IPS-NIHi7 (cell line): ENCODE measurements around the gene KHK.
A peak's percentile ranks its signal among the peaks of the same experiment; 100 is the strongest.

Experiments used
- DNase-seq: peaks from one replicate; pipeline ENCODE4 v3.0.0; 2012; ENCODE audit warnings: mixed read lengths; ENCODE audit errors: extremely low spot score

KHK gene

DNA sequence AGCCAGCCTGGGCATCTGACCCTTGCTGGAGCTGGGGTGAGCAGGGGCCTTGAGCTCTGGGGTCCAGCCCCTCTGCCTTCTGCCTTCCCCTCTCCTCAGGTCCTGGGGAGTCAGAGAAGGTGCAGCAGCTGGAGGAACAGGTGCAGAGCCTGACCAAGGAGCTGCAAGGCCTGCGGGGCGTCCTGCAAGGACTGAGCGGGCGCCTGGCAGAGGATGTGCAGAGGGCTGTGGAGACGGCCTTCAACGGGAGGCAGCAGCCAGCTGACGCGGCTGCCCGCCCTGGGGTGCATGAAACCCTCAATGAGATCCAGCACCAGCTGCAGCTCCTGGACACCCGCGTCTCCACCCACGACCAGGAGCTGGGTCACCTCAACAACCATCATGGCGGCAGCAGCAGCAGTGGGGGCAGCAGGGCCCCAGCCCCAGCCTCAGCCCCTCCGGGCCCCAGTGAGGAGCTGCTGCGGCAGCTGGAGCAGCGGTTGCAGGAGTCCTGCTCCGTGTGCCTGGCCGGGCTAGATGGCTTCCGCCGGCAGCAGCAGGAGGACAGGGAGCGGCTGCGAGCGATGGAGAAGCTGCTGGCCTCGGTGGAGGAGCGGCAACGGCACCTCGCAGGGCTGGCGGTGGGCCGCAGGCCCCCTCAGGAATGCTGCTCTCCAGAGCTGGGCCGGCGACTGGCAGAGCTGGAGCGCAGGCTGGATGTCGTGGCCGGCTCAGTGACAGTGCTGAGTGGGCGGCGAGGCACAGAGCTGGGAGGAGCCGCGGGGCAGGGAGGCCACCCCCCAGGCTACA, 4.4 kb upstream of the KHK start:
- no peak for DNase-seq

DNA sequence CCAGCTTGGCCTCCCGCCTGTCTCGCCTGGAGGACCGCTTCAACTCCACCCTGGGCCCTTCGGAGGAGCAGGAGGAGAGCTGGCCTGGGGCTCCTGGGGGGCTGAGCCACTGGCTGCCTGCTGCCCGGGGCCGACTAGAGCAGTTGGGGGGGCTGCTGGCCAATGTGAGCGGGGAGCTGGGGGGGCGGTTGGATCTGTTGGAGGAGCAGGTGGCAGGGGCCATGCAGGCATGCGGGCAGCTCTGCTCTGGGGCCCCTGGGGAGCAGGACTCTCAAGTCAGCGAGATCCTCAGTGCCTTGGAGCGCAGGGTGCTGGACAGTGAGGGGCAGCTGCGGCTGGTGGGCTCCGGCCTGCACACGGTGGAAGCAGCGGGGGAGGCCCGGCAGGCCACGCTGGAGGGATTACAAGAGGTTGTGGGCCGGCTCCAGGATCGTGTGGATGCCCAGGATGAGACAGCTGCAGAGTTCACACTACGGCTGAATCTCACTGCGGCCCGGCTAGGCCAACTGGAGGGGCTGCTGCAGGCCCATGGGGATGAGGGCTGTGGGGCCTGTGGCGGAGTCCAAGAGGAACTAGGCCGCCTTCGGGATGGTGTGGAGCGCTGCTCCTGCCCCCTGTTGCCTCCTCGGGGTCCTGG, 3.7 kb upstream of the KHK start:
- DNase-seq: no peak

- no peak for DNase-seq
These were observed 2.9 kb upstream of the KHK start for GRCh38 chr2:27083410-27084296.

GRCh38 chr2:27084297-27085061, 2.1 kb upstream of the KHK start:
- DNase-seq: no peak

DNA sequence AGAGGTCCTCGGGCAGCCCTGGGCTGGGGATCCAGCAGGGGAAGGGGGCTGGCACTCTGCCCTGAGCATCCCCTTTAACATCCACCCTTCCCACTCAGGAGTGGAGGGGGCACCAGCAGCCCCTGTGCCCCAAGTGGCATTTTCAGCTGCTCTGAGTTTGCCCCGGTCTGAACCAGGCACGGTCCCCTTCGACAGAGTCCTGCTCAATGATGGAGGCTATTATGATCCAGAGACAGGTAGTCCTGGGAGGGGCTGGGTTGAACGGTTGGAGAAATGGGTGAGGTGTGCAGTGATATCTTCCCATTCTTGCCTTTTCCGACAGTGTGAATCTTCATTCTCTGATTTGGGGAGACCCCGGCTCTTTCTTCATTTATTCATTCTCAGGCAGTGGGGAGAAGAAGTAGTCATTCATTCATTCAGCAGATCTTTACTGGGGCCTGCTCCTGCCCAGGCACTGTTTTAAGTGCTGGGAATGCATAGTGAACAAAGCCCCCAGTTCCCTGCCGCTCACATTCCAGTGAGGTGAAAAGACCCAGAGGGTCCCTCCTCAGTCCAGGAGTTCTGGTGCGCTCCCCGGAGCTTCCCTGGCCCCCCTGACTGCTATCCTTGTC, 1.4 kb upstream of the KHK start:
- no peak for DNase-seq

DNA sequence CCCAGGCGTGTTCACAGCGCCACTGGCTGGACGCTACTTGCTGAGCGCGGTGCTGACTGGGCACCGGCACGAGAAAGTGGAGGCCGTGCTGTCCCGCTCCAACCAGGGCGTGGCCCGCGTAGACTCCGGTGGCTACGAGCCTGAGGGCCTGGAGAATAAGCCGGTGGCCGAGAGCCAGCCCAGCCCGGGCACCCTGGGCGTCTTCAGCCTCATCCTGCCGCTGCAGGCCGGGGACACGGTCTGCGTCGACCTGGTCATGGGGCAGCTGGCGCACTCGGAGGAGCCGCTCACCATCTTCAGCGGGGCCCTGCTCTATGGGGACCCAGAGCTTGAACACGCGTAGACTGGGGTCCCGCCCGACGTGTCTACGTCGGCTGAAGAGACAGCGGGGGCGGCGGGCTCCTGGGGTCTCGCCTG, 891 bp upstream of the KHK start:
- peak; percentile 55 for DNase-seq

- DNase-seq: peak; percentile 97
These were observed 365 bp upstream of the KHK start for GRCh38 chr2:27086090-27086723.

GRCh38 chr2:27087823-27088410, 1.3 kb downstream of the KHK start:
- no peak for DNase-seq

DNA sequence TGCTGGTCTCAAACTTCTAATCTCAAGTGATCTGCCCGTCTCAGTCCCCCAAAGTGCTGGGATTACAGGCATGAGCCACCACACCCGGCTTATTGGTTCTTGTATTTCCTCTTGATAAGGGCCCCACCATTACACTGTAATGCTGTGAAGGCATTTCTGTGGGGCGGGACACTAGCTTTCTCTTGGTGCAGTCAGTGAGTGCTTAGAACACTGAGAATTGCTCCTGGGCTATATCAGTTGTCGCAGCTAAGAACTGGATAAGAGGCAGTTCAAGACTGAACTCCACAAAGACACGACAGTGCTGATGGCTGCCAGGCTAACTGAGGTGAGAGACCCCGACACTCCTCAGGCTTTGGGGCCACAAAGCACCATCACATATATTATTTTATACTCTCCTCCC, 2.1 kb downstream of the KHK start:
- DNase-seq: no peak

DNA sequence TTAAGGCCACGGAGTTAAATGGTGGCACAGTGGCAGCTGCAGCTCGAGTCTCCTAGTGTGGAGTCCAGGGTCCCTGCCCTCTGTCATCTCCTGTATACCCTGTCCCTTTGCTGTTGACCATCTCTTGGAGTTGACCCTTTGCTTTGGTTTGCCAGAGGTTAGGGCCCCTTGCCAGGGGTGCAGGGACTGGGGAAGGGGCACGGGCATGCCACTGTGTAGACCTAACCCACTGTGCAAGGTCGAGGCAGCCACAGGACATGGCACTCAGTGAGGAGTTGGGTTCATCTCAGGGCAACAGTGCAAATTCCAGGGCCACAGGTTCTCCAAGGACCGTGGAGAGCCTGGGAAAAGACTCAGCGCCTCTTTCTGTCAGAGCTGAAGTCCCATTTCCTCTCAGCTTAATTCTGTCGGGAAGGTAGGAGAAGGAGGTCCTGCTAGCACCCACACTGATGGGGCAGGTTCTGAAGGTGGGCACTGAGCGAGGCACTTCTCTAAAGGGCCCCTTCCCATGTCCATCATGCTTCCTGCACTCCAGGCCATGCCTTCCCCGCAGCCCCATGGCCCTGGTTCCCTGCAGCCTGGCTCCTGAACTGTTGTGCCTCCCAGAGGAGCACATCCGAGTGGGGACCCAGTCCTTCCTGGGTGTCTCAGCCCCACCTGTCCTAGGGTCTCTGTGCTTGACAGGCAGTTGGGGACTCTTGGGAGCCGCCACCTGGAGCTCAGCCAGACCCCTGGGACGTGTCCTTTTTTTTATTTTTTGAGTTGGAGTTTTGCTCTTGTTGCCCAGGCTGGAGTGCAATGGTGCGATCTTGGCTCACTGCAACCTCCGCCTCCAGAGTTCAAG, 2.8 kb downstream of the KHK start:
- no peak for DNase-seq

DNA sequence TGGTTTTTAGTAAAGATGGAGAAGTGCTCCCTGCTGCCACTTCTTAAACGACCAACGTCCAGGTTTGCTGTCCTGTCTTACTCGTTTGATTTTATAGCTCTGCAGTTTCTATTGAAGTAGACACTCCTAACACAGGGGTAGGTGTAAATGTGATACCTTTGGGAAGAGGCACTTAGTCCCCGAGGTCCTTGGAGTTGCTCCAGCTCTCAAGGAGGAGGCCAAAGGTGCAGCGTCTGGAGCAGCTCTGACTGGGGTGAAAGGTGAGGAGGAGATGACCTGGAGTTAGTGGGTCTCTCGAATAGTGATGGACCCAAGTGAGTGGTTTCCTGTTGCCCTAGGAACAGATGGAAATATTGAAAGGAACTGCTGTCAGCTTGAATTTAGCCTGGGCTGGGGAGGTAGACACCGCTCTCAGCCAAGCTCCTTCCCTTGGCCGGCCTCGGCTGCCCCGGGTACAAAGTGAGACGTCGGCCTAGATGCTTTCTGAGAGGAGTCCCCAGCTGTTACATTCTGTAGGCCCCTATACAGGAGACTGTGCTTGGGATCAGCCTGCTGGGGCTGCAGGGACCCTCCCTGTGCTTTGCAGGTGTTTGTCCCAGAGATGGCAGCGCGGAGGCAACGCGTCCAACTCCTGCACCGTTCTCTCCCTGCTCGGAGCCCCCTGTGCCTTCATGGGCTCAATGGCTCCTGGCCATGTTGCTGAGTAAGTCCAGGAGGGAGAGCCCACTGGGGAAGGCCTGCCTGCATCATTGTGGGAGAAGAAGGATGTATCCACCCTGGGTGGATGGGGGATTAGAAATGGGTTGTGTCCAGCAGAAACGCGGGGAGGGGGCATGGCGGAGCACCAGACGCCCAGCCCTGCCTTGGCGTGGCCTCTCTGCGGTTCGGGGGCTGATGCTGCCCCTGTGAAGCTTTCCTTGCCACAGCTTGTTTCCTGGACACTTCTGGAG, 5.4 kb downstream of the KHK start:
- no peak for DNase-seq

DNA sequence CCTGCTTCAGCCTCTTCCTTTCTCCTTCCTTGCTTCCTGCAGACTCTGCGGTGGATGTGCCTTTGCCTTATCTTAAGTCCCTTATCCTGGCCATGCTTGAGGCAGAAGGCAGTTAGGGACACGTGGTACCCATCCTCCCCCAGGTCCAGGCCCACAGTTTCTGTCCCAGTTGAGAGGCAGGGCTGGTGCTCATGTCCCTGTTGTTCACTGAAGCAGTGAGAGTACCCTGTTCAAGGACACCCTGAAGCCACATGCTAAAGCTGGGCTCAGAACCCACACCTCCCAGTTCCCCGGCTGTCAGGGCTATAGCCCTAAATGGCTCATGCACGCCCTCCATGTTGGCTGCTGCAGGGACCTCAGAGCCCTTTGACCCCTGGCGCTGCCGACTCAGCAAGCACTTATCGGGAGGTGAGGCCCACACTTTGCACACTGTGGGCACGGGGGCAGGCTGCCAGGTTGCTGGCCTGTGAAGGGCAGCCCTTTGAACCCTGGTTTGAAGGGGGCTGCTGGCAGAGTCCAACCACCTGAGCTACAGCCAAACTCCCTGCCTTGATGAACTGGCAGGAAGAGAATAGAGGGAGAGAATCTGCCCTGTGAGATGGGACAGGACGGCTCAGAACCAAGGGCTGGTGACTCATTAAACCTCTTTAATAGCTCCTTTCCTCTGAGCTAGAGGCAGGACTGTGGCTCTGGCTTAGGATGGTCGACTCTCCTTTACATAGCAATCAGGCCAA, 6.3 kb downstream of the KHK start:
- DNase-seq: no peak

DNA sequence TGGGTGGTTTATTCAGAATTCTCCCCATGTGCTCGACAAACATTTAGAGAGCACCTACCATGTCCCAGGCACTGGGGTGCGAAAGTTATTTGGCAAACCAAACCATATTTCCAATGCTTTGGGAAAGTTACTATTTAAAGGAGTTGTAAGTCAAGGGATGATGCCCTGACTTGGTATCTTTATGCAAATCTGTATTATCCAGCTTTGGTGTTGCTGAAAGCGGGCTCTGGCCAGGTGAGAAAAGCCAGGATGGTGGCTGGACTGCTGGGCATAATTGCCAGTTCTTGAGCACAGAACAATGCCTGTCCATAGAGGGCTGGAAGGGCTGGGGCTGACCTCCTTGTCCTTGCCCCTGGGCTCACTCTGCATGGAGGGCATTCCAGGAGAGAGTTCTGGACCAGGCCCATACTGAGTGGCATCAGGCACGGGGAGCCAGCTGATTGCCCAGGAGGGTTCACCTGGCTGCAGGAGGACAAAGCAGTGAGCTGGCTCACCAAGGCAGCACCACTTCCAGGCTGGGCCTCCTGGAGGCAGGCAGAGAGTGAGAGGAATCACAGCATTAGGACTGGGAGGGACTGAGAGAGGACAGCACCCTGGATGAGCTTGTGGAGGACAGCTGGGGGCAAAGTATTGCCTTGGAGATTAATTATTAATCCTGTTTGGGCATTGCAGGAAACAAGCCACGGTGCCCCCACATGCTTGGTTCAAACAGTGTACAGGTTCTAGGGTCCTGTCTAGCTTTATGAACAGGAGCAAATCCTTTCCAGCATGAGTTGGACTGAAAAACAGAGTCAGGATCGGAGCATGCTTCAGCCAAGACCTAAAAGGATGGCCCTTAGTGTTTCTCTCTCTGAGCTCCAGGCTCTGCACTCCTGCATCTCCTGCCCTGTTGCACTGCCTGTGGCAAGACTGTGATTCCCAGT, 7.1 kb downstream of the KHK start:
- DNase-seq: no peak

DNA sequence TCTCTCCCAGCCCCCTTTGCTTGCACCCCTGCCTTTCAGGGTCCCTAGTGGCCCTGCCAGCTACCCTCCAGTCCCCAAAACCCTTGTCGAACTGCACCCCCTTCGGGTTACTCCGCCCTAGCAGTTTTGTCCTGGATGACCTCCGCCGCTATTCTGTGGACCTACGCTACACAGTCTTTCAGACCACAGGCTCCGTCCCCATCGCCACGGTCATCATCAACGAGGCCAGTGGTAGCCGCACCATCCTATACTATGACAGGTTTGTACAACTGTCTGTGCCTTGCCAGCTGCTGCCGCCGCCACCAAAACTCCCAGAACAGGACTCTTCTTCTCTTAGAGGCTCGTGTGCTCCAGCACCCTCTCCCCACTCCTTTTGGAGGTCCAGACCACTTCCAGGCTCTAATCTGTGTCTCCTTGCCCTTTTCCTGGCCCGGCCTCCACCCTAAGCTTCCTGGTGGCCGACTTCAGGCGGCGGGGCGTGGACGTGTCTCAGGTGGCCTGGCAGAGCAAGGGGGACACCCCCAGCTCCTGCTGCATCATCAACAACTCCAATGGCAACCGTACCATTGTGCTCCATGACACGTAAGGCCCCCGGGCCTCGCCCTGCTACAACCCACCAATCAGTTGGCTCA, 7.9 kb downstream of the KHK start:
- DNase-seq: no peak

GRCh38 chr2:27095427-27095744, 8.8 kb downstream of the KHK start:
- no peak for DNase-seq
